Glutamatergic neuron (in vitro differentiated cells): ENCODE results near the gene PDSS1. TPM values are rescaled to one million over a fixed set of nuclear protein-coding genes. Genes with fewer than 3 reads are reported as not detected.

ENCODE experiments used
- DNase-seq: peaks from one replicate; pipeline ENCODE4 v3.0.0; 2022
- H3K27ac Mint-ChIP-seq: one replicate; pipeline ENCODE4 v1.8.0; 2020; ENCODE audit warnings: mild to moderate bottlenecking, mixed read lengths, inconsistent platforms; ENCODE audit not compliant: unreplicated experiment
- H3K27me3 Mint-ChIP-seq: one replicate; pipeline ENCODE4 v1.8.0; 2020; ENCODE audit warnings: mild to moderate bottlenecking, moderate library complexity, mixed read lengths, inconsistent platforms; ENCODE audit not compliant: unreplicated experiment
- H3K36me3 Mint-ChIP-seq: one replicate; pipeline ENCODE4 v1.8.0; 2020; ENCODE audit warnings: mild to moderate bottlenecking, mixed read lengths, inconsistent platforms; ENCODE audit not compliant: unreplicated experiment
- H3K4me1 Mint-ChIP-seq: one replicate; pipeline ENCODE4 v1.8.0; 2020; ENCODE audit warnings: mild to moderate bottlenecking, low read depth, mixed read lengths, inconsistent platforms; ENCODE audit not compliant: unreplicated experiment
- H3K4me3 Mint-ChIP-seq: one replicate; pipeline ENCODE4 v1.8.0; 2020; ENCODE audit warnings: mild to moderate bottlenecking, mixed read lengths, inconsistent platforms; ENCODE audit not compliant: unreplicated experiment
- H3K9me3 Mint-ChIP-seq: one replicate; pipeline ENCODE4 v1.8.0; 2020; ENCODE audit warnings: mild to moderate bottlenecking, moderate library complexity, mixed read lengths, inconsistent platforms; ENCODE audit not compliant: unreplicated experiment
- total RNA-seq: library from RNA; stranded (reverse); fragmentation: NEBNext Ultra II Directional; extraction: Animal tissue kit (Norgen Biotek cat#: 25700); gene quantifications from one replicate; pipeline ENCODE4 v1.2.1, GENCODE V29; 2021; ENCODE audit not compliant: unreplicated experiment
- TF ChIP-seq, protein P1 (sequence below): fragments of 200-600 bp; sonication (generic); IDR thresholded peaks from one replicate; pipeline ENCODE4 v1.5.0; 2021; ENCODE audit not compliant: partially characterized antibody, unreplicated experiment

The PDSS1 gene
- total RNA-seq, 1 donor from 2014 or later = 11.6 TPM

DNA sequence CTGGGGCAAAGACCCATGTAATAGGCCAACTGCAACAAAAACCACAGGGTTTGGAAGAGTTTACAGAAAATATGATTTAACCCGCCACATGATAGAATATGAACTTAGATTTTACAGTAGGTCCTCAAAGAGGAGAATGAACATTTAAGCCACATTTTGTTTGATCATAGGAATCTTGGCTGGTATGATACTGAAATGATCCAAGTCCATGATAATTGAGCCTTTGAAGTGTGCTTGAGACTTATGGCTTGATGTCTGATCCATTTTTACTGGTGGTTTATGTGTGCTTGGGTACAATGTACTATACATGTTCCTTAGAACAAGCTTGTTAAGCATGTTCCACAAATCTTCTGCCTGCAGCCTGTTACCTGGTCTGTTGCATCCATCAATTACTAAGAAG lies 41.8 kb upstream of the PDSS1 start:
- H3K9me3 Mint-ChIP-seq = no peaks in the 10 kb centered on the region
- TF ChIP-seq, protein P1, sequence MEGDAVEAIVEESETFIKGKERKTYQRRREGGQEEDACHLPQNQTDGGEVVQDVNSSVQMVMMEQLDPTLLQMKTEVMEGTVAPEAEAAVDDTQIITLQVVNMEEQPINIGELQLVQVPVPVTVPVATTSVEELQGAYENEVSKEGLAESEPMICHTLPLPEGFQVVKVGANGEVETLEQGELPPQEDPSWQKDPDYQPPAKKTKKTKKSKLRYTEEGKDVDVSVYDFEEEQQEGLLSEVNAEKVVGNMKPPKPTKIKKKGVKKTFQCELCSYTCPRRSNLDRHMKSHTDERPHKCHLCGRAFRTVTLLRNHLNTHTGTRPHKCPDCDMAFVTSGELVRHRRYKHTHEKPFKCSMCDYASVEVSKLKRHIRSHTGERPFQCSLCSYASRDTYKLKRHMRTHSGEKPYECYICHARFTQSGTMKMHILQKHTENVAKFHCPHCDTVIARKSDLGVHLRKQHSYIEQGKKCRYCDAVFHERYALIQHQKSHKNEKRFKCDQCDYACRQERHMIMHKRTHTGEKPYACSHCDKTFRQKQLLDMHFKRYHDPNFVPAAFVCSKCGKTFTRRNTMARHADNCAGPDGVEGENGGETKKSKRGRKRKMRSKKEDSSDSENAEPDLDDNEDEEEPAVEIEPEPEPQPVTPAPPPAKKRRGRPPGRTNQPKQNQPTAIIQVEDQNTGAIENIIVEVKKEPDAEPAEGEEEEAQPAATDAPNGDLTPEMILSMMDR = no peak
- H3K4me3 Mint-ChIP-seq = no peak overlapping the region
- no peaks in the 10 kb centered on the region for H3K4me1 Mint-ChIP-seq
- no peaks in the 10 kb centered on the region for H3K36me3 Mint-ChIP-seq
- H3K27me3 Mint-ChIP-seq = no peaks in the 10 kb centered on the region
- DNase-seq = no peak
- no peak overlapping the region for H3K27ac Mint-ChIP-seq

GRCh38 chr10:26662864-26663263 lies 34.6 kb upstream of the PDSS1 start:
- Mint-ChIP-seq H3K4me3 (no peak overlapping the region), H3K27ac (no peak overlapping the region), H3K36me3 (peaks cover 8% of the 10 kb centered on the region)

GRCh38 chr10:26665080-26666048 lies 32.1 kb upstream of the PDSS1 start:
- DNase-seq = no peak
- peaks cover 2% of the 10 kb centered on the region for H3K9me3 Mint-ChIP-seq
- peaks cover 2% of the 10 kb centered on the region for H3K27me3 Mint-ChIP-seq
- H3K27ac Mint-ChIP-seq = no peak overlapping the region
- H3K36me3 Mint-ChIP-seq = peaks cover 8% of the 10 kb centered on the region
- TF ChIP-seq, protein P1 = no peak
- H3K4me3 Mint-ChIP-seq = no peak overlapping the region
- H3K4me1 Mint-ChIP-seq = no peaks in the 10 kb centered on the region

More at GRCh38 chr10:26662864-26663263, 34.6 kb upstream of the PDSS1 start:
- DNase-seq = no peak
- TF ChIP-seq, protein P1 = no peak
- H3K9me3 Mint-ChIP-seq = peaks cover 2% of the 10 kb centered on the region
- no peaks in the 10 kb centered on the region for H3K4me1 Mint-ChIP-seq
- peaks cover 2% of the 10 kb centered on the region for H3K27me3 Mint-ChIP-seq

DNA sequence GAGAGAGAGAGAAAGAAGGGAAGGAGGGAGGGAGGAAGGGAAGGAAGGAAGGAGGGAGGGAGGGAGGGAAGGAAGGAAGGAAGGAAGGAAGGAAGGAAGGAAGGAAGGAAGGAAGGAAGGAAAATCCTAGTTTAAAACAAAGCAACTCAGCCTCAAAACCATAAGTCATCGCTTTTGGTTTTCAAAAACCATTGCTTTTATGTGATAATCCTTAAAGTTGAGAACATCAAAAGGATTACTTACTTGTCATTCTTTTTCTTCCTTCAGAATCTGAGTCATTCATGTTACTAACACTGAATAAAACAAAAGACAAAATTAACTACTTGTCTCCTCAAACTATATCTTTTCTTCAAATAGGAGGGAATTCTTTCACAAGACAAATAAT lies 21.6 kb upstream of the PDSS1 start:
- H3K27me3 Mint-ChIP-seq = peaks cover 2% of the 10 kb centered on the region
- no peak overlapping the region for H3K27ac Mint-ChIP-seq
- H3K4me3 Mint-ChIP-seq = no peak overlapping the region
- H3K36me3 Mint-ChIP-seq = no peaks in the 10 kb centered on the region
- H3K9me3 Mint-ChIP-seq = no peaks in the 10 kb centered on the region
- no peak for DNase-seq
- H3K4me1 Mint-ChIP-seq = no peaks in the 10 kb centered on the region
- TF ChIP-seq, protein P1 = no peak

GRCh38 chr10:26679588-26679987 lies 17.9 kb upstream of the PDSS1 start:
- DNase-seq = no peak
- Mint-ChIP-seq H3K4me1 (no peaks in the 10 kb centered on the region), H3K27ac (no peak overlapping the region), H3K4me3 (no peak overlapping the region), H3K27me3 (peaks cover 2% of the 10 kb centered on the region), H3K36me3 (no peaks in the 10 kb centered on the region), H3K9me3 (no peaks in the 10 kb centered on the region)
- TF ChIP-seq, protein P1 = no peak
